ENCODE measurements around the gene COBL. TPM values are rescaled to one million over a fixed set of nuclear protein-coding genes. Genes with fewer than 3 reads are reported as not detected.
A peak's percentile ranks its signal among the peaks of the same experiment; 100 is the strongest.

The COBL gene
- total RNA-seq, 1 experiment from 2014 or later, result 63.6 TPM

- BruUV-seq (replicated peaks), result no TSS peak
- H3K27ac Mint-ChIP-seq (ENCODE audit: unreplicated experiment), result peak overlapping the region; percentile 3
- Histone ChIP-seq H3K4me1 (peaks cover 32% of the 10 kb centered on the region), H3K27me3 (replicated peaks; ENCODE audit: control insufficient read depth, insufficient read depth, low read length) (no peaks in the 10 kb centered on the region), H3K4me3 (ENCODE audit: low read depth, low read length) (no peak overlapping the region), H3K9me3 (no peaks in the 10 kb centered on the region), H3K36me3 (ENCODE audit: control insufficient read depth, insufficient read depth, low read length) (peaks cover 1% of the 10 kb centered on the region; the same call in 1 of the 2 replicates)
- H3K9me3 Mint-ChIP-seq (ENCODE audit: unreplicated experiment), result no peaks in the 10 kb centered on the region
- H3K36me3 Mint-ChIP-seq (ENCODE audit: insufficient read depth, unreplicated experiment), result peaks cover 14% of the 10 kb centered on the region
- ChIA-PET CTCF (interaction anchor here (1.1 to 1.4 kb wide), 4 partner anchors 14 to 133 kb away, joined by 3 to 7 read pairs (median 4); no protein-coding TSS in a partner anchor), POLR2A (no interaction called here)
- DNase-seq, result no peak
- intact Hi-C loops (cut with micrococcal nuclease; ENCODE audit: unreplicated experiment), result loop anchor here (1.0 kb wide), 1 partner anchor 18 kb away; no protein-coding TSS in a partner anchor
- H3K4me3 Mint-ChIP-seq (ENCODE audit: unreplicated experiment), result no peak overlapping the region
- no peak for TF ChIP-seq CTCF (IDR thresholded peaks at IDR 0.05; ENCODE audit: insufficient read depth in 1 of 2, low read depth in 1 of 2, low read length in 1 of 2, severe bottlenecking in 1 of 2, unreplicated experiment in 1 of 2)
- H3K27me3 Mint-ChIP-seq (ENCODE audit: insufficient read depth, unreplicated experiment), result no peaks in the 10 kb centered on the region
- H3K4me1 Mint-ChIP-seq (ENCODE audit: low read depth, unreplicated experiment), result peaks cover 17% of the 10 kb centered on the region
These were observed 73.6 kb downstream of the COBL start for GRCh38 chr7:51242881-51243518.

GRCh38 chr7:51242007-51242691 lies 74.5 kb downstream of the COBL start:
- intact Hi-C loops (cut with micrococcal nuclease; ENCODE audit: unreplicated experiment), result loop anchor here (1.0 kb wide), 1 partner anchor 17 kb away; no protein-coding TSS in a partner anchor
- H3K36me3 ChIP-seq (ENCODE audit: control insufficient read depth, insufficient read depth, low read length), result peaks cover 1% of the 10 kb centered on the region; the same call in 1 of the 2 replicates
- Mint-ChIP-seq H3K36me3 (ENCODE audit: insufficient read depth, unreplicated experiment) (peaks cover 14% of the 10 kb centered on the region), H3K27ac (ENCODE audit: unreplicated experiment) (peak overlapping the region; percentile 3), H3K4me1 (ENCODE audit: low read depth, unreplicated experiment) (peaks cover 17% of the 10 kb centered on the region), H3K9me3 (ENCODE audit: unreplicated experiment) (no peaks in the 10 kb centered on the region), H3K27me3 (ENCODE audit: insufficient read depth, unreplicated experiment) (no peaks in the 10 kb centered on the region), H3K4me3 (ENCODE audit: unreplicated experiment) (no peak overlapping the region)
- peak; percentile 46 to 53 for DNase-seq
- BruUV-seq (replicated peaks), result no TSS peak
- no peak overlapping the region for H3K4me3 ChIP-seq (ENCODE audit: low read depth, low read length)
- H3K4me1 ChIP-seq, result peaks cover 36% of the 10 kb centered on the region
- H3K9me3 ChIP-seq, result no peaks in the 10 kb centered on the region
- no peaks in the 10 kb centered on the region for H3K27me3 ChIP-seq (replicated peaks; ENCODE audit: control insufficient read depth, insufficient read depth, low read length)
- CTCF ChIA-PET, result interaction anchor here (0.9 to 1.4 kb wide), 5 partner anchors 13 to 134 kb away, joined by 3 to 7 read pairs (median 4); no protein-coding TSS in a partner anchor
- TF ChIP-seq CTCF (IDR thresholded peaks at IDR 0.05; ENCODE audit: insufficient read depth in 1 of 2, low read depth in 1 of 2, low read length in 1 of 2, severe bottlenecking in 1 of 2, unreplicated experiment in 1 of 2), result peak in 1 of 2 experiments; percentile 15
- POLR2A ChIA-PET, result no interaction called here

- no peaks in the 10 kb centered on the region for H3K9me3 ChIP-seq
- BruUV-seq (replicated peaks), result no TSS peak
- H3K4me1 ChIP-seq, result peaks cover 45% of the 10 kb centered on the region
- TF ChIP-seq CTCF (IDR thresholded peaks at IDR 0.05; ENCODE audit: insufficient read depth in 1 of 2, low read depth in 1 of 2, low read length in 1 of 2, severe bottlenecking in 1 of 2, unreplicated experiment in 1 of 2), result no peak
- Mint-ChIP-seq H3K4me1 (ENCODE audit: low read depth, unreplicated experiment) (peaks cover 20% of the 10 kb centered on the region), H3K27me3 (ENCODE audit: insufficient read depth, unreplicated experiment) (no peaks in the 10 kb centered on the region), H3K36me3 (ENCODE audit: insufficient read depth, unreplicated experiment) (peaks cover 14% of the 10 kb centered on the region), H3K27ac (ENCODE audit: unreplicated experiment) (no peak overlapping the region), H3K9me3 (ENCODE audit: unreplicated experiment) (no peaks in the 10 kb centered on the region), H3K4me3 (ENCODE audit: unreplicated experiment) (no peak overlapping the region)
- intact Hi-C loops (cut with micrococcal nuclease; ENCODE audit: unreplicated experiment), result no loop called here
- DNase-seq, result no peak
- POLR2A ChIA-PET, result no interaction called here
- H3K4me3 ChIP-seq (ENCODE audit: low read depth, low read length), result no peak overlapping the region
- CTCF ChIA-PET, result interaction anchor here (0.8 kb wide), 1 partner anchor 11 kb away, joined by 3 read pairs; no protein-coding TSS in a partner anchor
- H3K36me3 ChIP-seq (ENCODE audit: control insufficient read depth, insufficient read depth, low read length), result peaks cover 1% of the 10 kb centered on the region; the same call in 1 of the 2 replicates
- H3K27me3 ChIP-seq (replicated peaks; ENCODE audit: control insufficient read depth, insufficient read depth, low read length), result no peaks in the 10 kb centered on the region
These were observed 75.7 kb downstream of the COBL start for GRCh38 chr7:51240868-51241267.

Data from Caco-2 (cell line).